ENCODE measurements around the gene GAL3ST3.

The GAL3ST3 gene

DNA sequence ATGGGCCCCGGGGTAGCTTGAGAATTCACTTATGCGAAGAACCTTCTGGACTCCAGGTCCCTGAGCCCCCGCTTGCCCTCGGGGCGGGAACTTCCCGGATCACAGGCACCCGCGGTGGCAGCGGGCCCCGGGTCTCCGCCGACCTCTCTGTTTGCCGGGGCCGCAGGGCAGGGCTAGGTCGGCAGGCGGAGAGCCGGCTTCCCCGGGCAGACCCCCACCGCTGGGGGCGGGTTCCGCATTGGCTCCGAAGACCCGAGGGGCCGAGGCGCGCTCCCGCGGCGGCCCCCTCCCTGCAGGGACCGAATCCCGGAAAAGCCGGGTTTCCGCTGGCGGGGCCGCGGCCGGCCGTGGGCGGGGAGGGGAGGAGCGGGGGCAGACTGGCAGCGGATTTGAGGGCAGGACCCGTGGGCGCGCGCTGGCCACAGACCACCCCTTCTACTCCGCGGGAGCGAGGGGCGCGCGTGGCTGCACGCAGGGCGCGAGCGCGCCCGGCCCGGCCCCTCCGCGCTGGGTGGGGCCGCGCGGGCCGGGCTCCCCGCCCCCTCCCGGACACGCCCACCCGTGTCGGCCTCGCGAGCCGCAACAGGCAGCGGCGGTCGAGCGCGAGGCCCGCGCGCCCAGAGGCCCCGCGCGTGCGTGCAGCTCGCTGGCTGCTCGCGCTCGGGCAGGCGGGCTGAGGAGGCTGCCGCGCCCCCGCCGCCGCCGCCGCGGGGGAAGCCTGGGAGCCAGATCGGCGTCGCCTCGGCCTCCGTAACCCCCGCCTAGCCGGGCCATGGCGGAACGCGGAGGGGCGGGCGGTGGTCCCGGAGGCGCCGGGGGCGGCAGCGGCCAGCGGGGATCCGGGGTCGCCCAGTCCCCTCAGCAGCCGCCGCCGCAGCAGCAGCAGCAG lies 21.0 kb upstream of the GAL3ST3 start, which contains the start of gene PACS1:
Gene PACS1, plus strand, starts transcription at position 558 of the 889 bp plus-strand sequence. Its CDS starts 215 bp downstream, at position 773.
- peak; percentile 74 for DNase-seq (ENCODE audit: low read depth)

DNA sequence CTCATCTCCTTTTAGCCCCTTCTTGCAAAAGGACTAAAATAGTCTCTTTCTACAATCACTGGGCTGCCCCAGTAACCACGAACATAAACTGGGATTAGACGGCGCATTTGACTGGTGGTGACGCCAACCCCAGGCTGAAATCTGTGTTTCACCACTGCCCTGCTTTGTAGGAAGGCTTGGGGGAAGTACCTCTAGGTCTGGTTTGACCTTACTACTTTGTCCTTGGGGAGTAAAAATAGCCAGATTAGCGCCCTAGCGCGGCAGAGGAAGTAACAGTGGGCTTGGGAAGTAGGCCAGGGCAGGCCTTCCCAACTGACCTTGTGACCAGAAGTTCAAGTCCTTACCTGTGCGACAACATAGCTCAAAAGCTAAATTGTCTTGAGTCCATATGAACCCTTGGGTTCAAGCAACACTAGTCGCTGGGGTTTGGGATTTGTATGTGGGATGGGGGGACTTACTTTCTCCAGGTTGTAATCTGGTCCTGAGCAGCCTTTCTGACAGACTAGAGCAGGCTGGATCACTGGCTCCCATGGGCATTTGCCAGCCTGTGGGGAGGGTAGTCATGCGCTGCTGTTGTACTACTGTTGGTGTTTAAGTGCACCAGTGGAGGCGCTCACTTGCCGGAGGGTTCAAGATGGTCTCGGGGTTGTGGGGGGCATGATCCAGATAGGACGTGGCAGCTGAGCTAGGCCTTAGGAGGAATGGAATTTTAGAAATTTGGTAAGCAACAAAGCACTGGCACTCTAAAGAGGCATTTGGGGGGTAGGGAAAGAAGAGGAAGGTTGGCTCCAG lies 20.2 kb upstream of the GAL3ST3 start:
- DNase-seq (ENCODE audit: low read depth): no peak

DNA sequence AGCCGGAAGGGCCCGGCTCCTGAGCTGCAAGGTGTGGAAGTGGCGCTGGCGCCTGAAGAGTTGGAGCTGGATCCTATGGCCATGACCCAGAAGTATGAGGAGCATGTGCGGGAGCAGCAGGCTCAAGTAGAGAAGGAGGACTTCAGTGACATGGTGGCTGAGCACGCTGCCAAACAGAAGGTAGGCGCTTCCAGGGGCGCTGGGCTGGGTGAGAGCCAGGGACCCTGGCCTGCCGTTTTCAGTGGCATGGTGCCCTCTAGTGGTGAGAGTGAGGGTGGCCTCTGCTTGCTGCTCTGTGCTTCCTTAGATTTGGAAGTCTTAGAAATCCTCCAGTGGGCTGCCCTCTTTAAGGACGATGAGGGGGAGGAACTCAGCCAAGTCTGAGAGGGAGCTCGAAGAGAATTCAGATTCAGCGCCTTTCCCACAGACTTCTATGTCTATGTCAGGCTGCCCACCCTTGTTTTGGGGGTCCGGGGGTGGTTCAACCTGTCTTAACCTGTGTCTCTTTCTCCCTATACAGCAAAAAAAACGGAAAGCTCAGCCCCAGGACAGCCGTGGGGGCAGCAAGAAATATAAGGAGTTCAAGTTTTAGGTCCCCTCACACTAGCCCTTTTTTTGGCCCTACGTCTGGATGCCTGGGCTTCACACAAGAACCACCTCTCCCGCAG lies 19.3 kb upstream of the GAL3ST3 start:
- peak; percentile 65 for DNase-seq (ENCODE audit: low read depth)

DNA sequence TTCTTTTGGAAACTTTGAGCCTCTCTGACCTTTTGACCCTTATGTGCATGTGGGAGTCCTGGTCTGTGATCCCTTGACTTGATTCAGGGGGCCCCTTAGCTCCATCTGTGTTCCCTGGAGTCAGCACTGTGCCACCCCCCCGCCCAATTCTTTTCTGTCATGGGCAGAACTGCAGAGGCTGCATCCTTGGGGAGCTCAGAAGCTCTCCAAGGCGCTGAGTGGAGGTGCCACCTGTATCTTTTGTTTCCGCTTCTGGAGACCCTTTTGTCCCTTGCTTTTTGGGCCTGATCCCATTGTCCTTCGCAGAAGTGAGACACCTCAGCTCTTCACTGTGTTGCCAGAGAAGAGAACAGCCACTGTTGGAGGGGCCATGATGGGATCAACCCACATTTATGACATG lies 18.7 kb upstream of the GAL3ST3 start:
- DNase-seq (ENCODE audit: low read depth): no peak

DNA sequence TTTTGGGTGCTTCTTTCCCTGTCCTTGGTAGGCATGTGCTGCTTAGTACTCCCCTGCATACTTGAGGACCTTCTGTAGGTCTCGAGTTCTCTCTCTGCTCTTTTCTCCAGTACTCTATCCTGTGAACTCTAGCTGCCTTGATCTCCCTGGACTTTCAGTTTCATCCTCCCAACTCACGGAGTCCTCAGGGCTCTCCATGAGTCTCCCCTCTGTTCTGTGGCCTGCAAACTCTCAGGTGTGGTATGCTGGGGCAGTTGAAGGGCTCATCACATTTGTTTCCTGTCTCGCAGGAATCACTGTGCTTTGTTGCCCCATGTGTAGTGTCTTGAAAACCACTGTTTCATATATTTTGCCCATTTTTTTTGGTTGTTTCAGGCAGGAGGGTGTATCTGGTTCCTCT lies 17.8 kb upstream of the GAL3ST3 start:
- DNase-seq (ENCODE audit: low read depth): no peak

DNA sequence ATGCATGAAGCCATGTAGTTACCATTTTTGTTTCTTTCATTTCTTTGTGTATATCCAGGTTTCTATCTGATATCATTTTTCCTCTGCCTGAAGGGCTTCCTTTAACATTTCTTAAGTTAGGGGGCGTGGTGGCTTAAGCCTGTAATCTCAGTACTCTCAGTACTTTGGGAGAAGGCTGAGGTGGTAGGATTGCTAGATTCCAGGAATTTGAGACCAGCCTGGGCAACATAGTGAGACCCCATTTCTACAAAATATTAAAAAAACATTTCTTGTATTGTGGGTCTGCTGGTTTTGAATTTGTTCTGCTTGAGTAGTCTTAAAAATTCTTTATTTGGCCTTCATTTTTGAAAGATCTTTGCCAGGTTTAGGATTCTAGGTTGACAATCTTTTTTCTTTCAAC lies 15.6 kb upstream of the GAL3ST3 start:
- no peak for DNase-seq (ENCODE audit: low read depth)

DNA sequence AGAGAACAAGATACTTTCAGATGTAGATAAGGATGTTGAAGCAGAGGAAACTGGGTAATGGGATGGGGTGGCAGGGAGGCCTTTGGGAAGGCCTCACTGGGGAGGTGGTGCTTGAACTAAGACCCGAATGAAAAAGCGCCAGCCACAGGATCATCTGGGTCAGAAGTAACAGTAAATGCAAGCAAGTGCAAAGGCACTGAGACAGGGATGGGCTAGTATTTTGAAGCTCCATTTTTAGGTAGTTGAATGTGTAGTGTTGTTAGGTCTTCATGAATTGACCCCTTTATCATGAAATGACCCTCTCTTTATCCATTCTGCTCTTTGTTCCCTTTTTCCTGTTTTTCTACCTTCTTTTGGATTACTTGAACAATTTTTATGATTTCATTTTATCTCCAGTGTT lies 14.9 kb upstream of the GAL3ST3 start:
- DNase-seq (ENCODE audit: low read depth): no peak

DNA sequence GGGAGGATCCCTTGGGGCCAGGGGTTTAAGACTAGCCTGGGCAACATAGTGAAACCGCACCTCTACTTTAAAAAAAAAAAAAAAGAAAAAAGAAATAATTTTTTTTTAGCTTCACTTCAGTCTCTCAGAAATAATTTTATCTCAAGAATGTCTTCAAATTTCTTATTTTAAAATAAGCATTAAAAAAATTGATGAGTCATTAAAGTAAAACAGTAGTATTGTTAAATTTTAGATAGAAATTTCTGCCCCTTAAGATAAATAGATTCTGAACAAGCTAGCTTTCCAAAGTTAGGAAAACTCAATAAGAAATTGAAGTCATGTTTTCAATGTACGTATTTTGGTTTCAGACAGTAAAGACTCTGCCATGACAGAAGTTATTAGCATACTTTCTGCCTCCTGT lies 13.4 kb upstream of the GAL3ST3 start:
- no peak for DNase-seq (ENCODE audit: low read depth)

DNA sequence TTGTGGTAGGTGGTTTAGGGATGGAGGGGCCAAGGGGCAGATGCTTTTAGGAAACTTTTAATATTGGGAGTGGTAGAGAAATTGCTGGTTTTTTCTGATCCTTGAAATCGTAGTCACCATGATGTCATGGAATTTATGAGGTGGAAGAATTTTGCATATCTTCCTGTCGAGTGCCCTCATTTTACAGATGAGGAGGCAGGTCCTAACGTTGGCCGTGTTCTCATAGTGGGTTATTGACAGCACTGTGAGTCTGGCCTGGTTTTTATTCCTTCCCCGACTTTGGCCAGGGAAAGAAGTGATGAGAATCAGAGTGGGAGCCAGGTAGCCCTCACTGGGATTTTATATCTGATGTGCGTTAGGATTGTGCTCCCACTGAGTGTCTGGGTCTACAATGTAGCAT lies 12.3 kb upstream of the GAL3ST3 start:
- DNase-seq (ENCODE audit: low read depth): no peak

DNA sequence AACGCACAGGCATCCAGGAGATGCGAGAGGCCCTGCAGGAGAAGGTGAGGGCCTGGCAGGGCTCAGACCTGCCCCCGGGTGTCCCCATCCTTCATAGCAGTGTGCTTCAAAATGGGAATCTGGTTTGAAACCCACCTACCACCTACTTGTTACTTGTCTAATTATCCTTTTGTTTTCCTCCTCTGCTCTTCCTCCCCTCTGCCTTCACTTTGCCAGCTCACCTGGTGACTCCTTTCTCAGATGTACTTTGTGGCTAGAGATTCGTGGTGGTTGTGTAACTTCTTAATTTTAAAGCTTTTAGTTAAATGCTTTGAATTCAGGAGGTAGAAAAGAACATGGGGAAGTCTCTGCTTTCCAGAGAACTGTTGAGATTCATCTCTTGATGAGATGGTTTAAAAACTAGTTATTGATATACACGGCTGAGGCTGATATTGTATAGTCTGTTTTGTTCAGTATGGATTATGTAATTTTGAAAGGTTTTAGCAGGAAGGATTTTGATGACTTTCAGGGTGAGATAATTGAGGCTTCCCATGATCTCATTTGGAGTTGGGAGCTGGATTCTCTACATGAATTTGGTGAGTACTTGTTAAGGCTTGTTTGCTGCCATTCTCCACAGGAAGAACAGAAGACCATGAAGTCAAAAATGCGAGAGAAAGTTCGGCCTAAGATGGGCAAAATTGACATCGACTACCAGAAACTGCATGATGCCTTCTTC lies 11.2 kb upstream of the GAL3ST3 start:
- no peak for DNase-seq (ENCODE audit: low read depth)

DNA sequence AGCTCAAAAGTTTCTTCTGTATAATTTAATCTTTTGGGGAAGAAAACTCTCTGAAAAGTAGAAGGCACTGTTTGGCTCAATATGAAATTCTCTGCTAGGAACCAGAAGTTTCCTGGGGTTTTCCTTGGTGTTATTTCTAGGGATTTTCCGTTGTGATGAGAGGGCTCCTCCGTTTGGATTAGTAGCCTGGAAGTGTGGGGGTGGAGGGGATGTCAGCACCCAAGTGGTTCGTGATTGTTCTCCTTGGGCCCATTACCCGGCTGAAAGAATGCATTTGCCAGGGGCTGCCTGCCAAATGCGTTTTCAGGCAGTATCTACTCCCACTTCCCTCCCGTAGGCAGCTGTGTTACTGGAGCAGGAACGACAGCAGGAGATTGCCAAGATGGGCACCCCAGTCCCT lies 7.5 kb upstream of the GAL3ST3 start:
- no peak for DNase-seq (ENCODE audit: low read depth)

DNA sequence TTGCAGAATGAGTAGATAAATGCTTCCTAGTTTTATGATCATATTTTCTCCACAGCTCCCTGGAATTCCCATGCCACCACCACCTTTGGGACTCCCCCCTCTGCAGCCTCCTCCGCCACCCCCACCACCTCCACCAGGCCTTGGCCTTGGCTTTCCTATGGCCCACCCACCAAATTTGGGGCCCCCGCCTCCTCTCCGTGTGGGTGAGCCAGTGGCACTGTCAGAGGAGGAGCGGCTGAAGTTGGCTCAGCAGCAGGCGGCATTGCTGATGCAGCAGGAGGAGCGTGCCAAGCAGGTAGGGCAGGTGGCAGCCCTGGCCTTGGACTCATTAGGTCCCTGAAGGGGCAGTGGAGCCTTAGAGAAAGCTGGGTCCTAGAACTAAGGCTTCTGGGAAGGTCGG lies 6.1 kb upstream of the GAL3ST3 start:
- DNase-seq (ENCODE audit: low read depth): no peak

DNA sequence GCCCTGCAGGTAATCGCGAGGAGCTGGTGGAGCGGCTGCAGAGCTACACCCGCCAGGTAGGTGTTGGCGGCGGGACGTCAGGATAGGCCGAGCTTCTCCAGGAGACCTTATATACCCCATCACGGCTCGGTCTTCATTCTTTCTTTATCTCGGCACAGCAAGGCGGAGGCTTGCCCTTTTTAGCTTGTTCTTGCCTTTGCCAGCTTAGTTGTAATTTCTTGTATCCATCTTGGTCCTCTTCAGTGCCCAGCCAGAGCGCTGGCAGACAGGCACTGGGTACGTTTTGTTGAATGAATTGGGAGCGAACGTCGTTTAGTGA lies 3.7 kb upstream of the GAL3ST3 start:
- no peak for DNase-seq (ENCODE audit: low read depth)

DNA sequence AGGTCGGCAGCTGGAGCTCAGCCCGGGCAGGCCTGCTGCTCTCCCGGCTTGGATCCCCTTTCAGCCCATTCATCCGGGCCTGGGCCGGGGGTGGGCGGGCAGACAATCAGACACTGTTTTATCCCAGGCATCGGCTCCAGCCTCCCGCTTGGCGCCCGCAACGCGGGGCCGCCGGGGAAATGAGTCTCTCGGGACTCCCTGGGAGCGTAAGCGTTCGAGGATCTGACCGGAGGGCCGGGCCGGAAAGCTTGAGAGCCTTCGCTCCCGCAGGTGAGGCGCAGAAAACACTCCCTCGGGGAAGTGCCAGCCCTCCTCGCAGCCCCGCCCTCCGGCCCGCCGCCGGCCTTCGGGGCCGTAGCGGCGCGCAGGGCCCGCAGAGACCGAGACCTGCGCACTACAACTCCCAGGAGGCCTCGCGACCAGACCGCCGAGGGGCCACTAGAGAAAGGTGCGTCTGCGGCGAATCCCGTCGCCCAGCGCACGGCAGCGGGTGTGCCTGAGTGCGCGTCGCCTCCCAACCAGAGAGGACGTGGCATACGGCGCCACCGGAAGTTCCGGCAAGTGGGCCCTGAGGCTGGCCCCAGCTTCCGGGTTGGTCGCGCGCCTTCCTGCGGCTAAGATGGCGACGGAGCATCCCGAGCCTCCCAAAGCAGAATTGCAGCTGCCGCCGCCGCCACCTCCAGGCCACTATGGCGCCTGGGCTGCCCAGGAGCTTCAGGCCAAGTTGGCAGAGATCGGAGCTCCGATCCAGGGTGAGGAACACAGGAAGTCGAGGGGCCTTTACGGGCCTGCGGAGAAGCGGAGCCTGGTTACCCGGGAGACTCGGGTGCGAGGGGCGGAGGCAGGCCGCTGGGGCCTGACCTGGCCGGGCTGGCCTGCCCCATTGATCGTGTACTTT lies 3.1 kb upstream of the GAL3ST3 start, which contains the start of gene SF3B2:
Gene SF3B2, plus strand, starts transcription at position 599 of the 898 bp plus-strand sequence. Its CDS starts 21 bp downstream, at position 620.
- peak; percentile 96 for DNase-seq (ENCODE audit: low read depth)

DNA sequence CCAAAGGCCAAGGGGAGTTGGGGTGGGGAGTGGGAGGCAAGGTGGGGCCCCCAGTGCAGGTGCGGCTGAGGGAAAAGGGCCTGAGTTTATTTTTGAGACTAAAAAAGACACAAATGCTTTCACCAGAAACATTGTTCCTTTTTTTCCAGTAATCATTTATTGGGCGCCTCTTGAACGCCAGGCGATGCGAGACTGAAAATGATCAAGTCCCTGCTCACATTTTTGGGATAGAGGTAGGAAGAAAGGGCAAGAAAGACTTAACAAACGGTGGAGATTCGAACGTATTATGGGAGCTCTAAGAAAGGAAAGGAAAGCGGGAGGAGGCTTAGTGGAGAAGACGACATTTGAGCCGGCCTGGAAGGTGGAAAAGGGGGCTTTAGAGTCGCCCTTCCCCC lies 2.4 kb upstream of the GAL3ST3 start:
- DNase-seq (ENCODE audit: low read depth): no peak

DNA sequence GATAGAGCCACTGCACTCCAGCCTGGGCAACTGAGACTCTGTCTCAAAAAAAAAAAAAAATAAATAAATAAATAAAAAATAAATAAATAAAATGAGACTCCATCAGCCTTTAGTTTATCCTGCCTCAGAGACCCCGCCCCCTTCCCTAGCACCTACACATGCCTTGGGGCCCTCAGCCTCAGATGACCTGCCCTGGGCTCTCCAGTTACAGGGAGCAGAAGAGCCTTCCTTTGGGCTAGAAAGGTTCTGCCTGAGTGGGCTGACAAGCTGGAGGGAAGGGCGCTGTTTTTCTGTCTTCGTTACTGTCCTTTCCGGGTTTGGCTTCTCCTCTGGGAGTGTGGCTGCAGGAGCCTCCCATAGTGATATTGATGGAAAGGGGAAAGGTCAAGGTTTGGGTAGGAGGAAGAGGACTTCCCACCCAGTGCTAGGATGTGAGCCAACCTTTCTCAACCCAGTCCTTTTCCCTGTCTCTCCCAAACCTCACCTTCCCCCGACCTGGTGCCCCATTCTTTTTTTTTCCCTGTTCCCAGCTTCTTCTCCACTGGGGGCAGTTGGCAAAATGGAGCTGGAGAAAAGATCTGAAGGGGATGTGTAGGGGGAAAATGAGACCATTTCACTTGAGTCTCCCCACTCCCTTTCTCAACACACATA lies 1.7 kb upstream of the GAL3ST3 start:
- no peak for DNase-seq (ENCODE audit: low read depth)

DNA sequence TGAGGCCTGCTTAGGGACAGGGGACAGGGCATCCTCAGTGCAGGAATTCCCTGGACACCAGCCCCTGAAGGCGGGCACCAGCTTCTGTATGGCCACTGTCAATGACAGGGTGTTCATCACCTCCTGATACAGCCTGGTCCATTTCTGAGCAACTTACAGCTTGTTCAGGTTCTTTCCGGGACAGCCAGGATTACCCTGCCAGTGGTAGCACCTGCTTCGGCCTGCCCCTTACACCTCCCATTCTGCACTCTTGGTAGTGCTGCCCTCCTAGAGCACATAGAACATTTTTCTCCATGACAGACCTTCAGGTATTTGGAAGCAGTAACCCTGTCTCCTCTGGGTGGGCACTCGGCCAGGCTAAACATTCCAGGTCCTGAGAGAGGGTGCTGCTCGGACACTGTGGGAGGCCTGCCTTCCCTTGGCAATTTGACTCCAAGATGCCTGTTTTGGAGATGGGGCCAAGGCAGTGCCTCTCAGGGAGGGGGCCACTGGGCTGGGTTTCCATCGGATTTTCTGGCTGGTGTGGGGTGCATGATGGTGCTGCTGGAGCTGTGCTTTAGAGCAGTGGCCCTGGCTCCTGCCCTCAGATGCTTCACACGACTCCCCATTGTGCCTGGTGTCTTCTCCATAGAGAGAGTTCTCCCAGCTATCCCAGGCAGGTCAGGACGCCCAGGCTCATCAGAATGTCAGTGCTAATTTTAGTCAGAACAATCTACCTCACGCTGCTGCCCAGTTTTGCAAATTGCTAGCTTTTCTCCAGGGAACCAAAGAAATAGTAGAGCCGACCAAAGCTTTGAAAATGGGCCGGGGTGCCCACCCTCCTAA lies 1.2 kb downstream of the GAL3ST3 start:
- DNase-seq (ENCODE audit: low read depth): no peak

DNA sequence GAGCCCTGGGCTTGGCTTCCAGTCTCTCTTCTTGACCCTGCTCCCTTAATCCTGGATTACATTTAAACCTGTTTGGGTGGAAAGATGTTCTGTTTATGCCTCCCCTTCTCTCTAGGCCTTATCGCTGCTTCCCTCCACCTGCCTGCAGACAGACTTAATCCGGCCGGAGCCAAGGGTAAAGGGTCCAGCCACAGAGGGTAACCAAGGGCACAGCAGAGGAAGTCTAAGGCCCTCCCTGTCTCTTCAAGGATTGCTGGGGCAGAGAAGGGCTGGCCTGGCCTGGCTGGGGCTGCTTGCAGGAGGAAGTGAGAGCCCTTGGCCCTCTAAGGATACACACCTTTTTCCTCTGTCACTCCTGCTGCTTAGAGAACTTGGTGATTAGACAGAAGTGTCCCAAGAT lies 2.1 kb downstream of the GAL3ST3 start:
- no peak for DNase-seq (ENCODE audit: low read depth)

DNA sequence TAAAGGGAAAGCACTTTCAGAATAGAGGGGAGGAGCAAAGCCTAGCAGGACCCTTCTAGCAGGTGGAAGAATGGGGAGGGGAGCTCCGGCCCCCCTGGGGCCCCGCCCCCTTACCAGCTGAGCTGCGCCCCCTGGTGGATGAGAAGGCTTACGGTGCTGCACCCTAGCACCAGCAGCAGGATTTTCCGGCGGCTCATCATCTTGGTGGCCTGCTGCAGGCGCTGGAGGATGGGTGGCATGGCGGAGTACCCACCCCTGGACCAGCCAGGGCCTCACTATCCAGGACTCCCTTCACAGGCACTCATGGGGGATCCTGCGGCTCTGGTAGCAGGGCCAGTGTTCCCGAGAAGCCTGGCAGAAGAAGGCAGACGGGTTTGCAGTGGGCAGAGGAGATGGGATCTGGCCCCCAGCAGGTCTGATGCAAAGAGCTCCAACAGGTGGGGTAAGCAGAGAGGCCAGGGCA lies 3.8 kb downstream of the GAL3ST3 start:
- DNase-seq (ENCODE audit: low read depth): peak; percentile 78

All from activated T-helper 9 cell treated with anti-CD3 and anti-CD28 coated beads, Interleukin-2, amount 50 U/mL, for 16 hours (primary cell).